ENCODE results near the gene CLECL1.

DNA sequence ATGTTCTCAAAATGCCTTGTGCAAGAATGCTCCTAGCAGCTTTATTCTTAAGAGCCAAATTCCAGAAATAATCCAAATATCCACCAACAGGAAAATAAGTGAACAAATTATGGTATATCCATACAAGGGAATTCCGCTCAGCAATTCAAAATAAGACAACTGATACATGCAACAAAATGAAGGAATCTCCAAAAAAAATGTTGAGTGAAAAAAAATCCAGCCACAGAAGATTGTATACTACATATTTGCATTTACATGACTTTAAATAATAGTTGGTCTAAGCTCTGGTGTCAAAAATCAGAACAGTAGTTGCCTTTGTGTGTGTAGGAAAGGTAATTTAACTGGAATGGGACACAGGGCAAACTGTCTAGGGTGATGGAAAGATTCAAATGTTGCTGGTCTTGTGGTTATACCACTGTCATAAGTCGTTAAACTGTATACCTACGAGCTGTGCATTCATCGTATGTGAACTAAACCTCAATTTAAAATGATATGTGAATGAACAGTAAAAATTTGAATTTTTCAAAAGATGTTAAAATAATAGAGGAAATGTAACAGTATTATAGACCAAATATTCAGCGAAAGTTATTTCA is 24.6 kb upstream of the CLECL1 start:
- TF ChIP-seq, protein P1, sequence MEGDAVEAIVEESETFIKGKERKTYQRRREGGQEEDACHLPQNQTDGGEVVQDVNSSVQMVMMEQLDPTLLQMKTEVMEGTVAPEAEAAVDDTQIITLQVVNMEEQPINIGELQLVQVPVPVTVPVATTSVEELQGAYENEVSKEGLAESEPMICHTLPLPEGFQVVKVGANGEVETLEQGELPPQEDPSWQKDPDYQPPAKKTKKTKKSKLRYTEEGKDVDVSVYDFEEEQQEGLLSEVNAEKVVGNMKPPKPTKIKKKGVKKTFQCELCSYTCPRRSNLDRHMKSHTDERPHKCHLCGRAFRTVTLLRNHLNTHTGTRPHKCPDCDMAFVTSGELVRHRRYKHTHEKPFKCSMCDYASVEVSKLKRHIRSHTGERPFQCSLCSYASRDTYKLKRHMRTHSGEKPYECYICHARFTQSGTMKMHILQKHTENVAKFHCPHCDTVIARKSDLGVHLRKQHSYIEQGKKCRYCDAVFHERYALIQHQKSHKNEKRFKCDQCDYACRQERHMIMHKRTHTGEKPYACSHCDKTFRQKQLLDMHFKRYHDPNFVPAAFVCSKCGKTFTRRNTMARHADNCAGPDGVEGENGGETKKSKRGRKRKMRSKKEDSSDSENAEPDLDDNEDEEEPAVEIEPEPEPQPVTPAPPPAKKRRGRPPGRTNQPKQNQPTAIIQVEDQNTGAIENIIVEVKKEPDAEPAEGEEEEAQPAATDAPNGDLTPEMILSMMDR (conservative IDR thresholded peaks at IDR 0.05; ENCODE audit: low read depth in 2 of 2) = no peak
- TF ChIP-seq POLR2AphosphoS5 (IDR thresholded peaks at IDR 0.05; ENCODE audit: low read depth) = no peak
- no peak for TF ChIP-seq CREB1 (CRISPR knock-in tag; IDR thresholded peaks at IDR 0.05; ENCODE audit: low read depth)
- no peak for TF ChIP-seq JUNB (IDR thresholded peaks at IDR 0.05; ENCODE audit: unreplicated experiment)
- TF ChIP-seq EZH2 (IDR thresholded peaks at IDR 0.05; ENCODE audit: low read depth, unreplicated experiment) = no peak
- TF ChIP-seq, protein P2, sequence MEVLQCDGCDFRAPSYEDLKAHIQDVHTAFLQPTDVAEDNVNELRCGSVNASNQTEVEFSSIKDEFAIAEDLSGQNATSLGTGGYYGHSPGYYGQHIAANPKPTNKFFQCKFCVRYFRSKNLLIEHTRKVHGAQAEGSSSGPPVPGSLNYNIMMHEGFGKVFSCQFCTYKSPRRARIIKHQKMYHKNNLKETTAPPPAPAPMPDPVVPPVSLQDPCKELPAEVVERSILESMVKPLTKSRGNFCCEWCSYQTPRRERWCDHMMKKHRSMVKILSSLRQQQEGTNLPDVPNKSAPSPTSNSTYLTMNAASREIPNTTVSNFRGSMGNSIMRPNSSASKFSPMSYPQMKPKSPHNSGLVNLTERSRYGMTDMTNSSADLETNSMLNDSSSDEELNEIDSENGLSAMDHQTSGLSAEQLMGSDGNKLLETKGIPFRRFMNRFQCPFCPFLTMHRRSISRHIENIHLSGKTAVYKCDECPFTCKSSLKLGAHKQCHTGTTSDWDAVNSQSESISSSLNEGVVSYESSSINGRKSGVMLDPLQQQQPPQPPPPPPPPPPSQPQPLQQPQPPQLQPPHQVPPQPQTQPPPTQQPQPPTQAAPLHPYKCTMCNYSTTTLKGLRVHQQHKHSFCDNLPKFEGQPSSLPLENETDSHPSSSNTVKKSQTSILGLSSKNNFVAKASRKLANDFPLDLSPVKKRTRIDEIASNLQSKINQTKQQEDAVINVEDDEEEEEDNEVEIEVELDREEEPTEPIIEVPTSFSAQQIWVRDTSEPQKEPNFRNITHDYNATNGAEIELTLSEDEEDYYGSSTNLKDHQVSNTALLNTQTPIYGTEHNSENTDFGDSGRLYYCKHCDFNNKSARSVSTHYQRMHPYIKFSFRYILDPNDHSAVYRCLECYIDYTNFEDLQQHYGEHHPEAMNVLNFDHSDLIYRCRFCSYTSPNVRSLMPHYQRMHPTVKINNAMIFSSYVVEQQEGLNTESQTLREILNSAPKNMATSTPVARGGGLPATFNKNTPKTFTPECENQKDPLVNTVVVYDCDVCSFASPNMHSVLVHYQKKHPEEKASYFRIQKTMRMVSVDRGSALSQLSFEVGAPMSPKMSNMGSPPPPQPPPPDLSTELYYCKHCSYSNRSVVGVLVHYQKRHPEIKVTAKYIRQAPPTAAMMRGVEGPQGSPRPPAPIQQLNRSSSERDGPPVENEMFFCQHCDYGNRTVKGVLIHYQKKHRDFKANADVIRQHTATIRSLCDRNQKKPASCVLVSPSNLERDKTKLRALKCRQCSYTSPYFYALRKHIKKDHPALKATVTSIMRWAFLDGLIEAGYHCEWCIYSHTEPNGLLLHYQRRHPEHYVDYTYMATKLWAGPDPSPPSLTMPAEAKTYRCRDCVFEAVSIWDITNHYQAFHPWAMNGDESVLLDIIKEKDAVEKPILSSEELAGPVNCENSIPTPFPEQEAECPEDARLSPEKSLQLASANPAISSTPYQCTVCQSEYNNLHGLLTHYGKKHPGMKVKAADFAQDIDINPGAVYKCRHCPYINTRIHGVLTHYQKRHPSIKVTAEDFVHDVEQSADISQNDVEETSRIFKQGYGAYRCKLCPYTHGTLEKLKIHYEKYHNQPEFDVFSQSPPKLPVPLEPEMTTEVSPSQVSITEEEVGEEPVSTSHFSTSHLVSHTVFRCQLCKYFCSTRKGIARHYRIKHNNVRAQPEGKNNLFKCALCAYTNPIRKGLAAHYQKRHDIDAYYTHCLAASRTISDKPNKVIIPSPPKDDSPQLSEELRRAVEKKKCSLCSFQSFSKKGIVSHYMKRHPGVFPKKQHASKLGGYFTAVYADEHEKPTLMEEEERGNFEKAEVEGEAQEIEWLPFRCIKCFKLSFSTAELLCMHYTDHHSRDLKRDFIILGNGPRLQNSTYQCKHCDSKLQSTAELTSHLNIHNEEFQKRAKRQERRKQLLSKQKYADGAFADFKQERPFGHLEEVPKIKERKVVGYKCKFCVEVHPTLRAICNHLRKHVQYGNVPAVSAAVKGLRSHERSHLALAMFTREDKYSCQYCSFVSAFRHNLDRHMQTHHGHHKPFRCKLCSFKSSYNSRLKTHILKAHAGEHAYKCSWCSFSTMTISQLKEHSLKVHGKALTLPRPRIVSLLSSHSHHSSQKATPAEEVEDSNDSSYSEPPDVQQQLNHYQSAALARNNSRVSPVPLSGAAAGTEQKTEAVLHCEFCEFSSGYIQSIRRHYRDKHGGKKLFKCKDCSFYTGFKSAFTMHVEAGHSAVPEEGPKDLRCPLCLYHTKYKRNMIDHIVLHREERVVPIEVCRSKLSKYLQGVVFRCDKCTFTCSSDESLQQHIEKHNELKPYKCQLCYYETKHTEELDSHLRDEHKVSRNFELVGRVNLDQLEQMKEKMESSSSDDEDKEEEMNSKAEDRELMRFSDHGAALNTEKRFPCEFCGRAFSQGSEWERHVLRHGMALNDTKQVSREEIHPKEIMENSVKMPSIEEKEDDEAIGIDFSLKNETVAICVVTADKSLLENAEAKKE (CRISPR knock-in tag; IDR thresholded peaks at IDR 0.05) = no peak
- TF ChIP-seq, protein P3, sequence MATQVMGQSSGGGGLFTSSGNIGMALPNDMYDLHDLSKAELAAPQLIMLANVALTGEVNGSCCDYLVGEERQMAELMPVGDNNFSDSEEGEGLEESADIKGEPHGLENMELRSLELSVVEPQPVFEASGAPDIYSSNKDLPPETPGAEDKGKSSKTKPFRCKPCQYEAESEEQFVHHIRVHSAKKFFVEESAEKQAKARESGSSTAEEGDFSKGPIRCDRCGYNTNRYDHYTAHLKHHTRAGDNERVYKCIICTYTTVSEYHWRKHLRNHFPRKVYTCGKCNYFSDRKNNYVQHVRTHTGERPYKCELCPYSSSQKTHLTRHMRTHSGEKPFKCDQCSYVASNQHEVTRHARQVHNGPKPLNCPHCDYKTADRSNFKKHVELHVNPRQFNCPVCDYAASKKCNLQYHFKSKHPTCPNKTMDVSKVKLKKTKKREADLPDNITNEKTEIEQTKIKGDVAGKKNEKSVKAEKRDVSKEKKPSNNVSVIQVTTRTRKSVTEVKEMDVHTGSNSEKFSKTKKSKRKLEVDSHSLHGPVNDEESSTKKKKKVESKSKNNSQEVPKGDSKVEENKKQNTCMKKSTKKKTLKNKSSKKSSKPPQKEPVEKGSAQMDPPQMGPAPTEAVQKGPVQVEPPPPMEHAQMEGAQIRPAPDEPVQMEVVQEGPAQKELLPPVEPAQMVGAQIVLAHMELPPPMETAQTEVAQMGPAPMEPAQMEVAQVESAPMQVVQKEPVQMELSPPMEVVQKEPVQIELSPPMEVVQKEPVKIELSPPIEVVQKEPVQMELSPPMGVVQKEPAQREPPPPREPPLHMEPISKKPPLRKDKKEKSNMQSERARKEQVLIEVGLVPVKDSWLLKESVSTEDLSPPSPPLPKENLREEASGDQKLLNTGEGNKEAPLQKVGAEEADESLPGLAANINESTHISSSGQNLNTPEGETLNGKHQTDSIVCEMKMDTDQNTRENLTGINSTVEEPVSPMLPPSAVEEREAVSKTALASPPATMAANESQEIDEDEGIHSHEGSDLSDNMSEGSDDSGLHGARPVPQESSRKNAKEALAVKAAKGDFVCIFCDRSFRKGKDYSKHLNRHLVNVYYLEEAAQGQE (IDR thresholded peaks at IDR 0.05; ENCODE audit: unreplicated experiment) = no peak
- no peak for TF ChIP-seq EZH2phosphoT487 (IDR thresholded peaks at IDR 0.05; ENCODE audit: unreplicated experiment)

Data from GM23338 (cell line).